HG03520 (cell line): ENCODE measurements around the gene CDK17.
"Not testable (repeated sequence)": the region's sequence is repeated elsewhere in the genome, so short reads cannot be mapped to it uniquely, and the experiment has no call there.

Experiments used
- ATAC-seq: cut with Tn5 transposase; IDR thresholded peaks from one replicate; pipeline ENCODE4 v1.9.1; 2021; ENCODE audit warnings: mild to moderate bottlenecking, moderate library complexity; ENCODE audit not compliant: unreplicated experiment

The CDK17 gene

GRCh38 chr12:96359328-96359727 lies 40.9 kb downstream of the CDK17 start:
- ATAC-seq, result no peak

- ATAC-seq, result no peak
These were observed 43.4 kb downstream of the CDK17 start for GRCh38 chr12:96356831-96357230.

GRCh38 chr12:96354844-96355534 lies 45.2 kb downstream of the CDK17 start:
- no peak for ATAC-seq

GRCh38 chr12:96354326-96354725 lies 45.9 kb downstream of the CDK17 start:
- ATAC-seq, result no peak

GRCh38 chr12:96352161-96352835 lies 47.9 kb downstream of the CDK17 start:
- no peak for ATAC-seq

GRCh38 chr12:96350982-96351381 lies 49.3 kb downstream of the CDK17 start:
- ATAC-seq, result no peak

- ATAC-seq, result no peak
These were observed 53.0 kb downstream of the CDK17 start for GRCh38 chr12:96347130-96347699.

GRCh38 chr12:96346716-96347115 lies 53.5 kb downstream of the CDK17 start:
- ATAC-seq, result not testable (repeated sequence)

- ATAC-seq, result no peak
These were observed 56.0 kb downstream of the CDK17 start for GRCh38 chr12:96344124-96344695.

- peak; percentile 80 for ATAC-seq
These were observed 56.8 kb downstream of the CDK17 start for GRCh38 chr12:96343347-96343954.

- not testable (repeated sequence) for ATAC-seq
These were observed 60.6 kb downstream of the CDK17 start for GRCh38 chr12:96339666-96340065.

GRCh38 chr12:96338852-96339471 lies 61.3 kb downstream of the CDK17 start:
- no peak for ATAC-seq

GRCh38 chr12:96337953-96338352 lies 62.3 kb downstream of the CDK17 start:
- ATAC-seq, result no peak

GRCh38 chr12:96336489-96336888 lies 63.8 kb downstream of the CDK17 start:
- ATAC-seq, result no peak

- ATAC-seq, result peak; percentile 72
These were observed 65.0 kb downstream of the CDK17 start for GRCh38 chr12:96335270-96335669.

- no peak for ATAC-seq
These were observed 65.7 kb downstream of the CDK17 start for GRCh38 chr12:96334502-96334901.

- no peak for ATAC-seq
These were observed 70.7 kb downstream of the CDK17 start for GRCh38 chr12:96329545-96329944.

- no peak for ATAC-seq
These were observed 71.2 kb downstream of the CDK17 start for GRCh38 chr12:96329018-96329417.

GRCh38 chr12:96327889-96328288 lies 72.3 kb downstream of the CDK17 start:
- no peak for ATAC-seq

GRCh38 chr12:96327346-96327745 lies 72.9 kb downstream of the CDK17 start:
- peak; percentile 70 for ATAC-seq

- no peak for ATAC-seq
These were observed 73.5 kb downstream of the CDK17 start for GRCh38 chr12:96326628-96327227.
